Calu3 (cell line): ENCODE results near the gene TMEM62. TPM values are rescaled to one million over a fixed set of nuclear protein-coding genes. Genes with fewer than 3 reads are reported as not detected.

ENCODE experiments used
- BruUV-seq: library from RNA; stranded (reverse); fragments of 400-500 nt; replicated peaks from 2 replicates; lab custom pipeline; 2021; lab: Mats Ljungman, UMichigan
- CTCF ChIA-PET: fragments of 300-600 bp; sonication (Branson Sonifier 250); formaldehyde crosslinking; loops from one replicate; lab custom pipeline; 2022; ENCODE audit warnings: antibody characterized with exemption; lab: Charles Lee
- DNase-seq: peaks from one replicate; pipeline ENCODE4 v3.0.0; 2022
- H3K27ac Mint-ChIP-seq: one replicate; pipeline ENCODE4 v1.8.0; 2022; ENCODE audit warnings: mixed read lengths; ENCODE audit not compliant: unreplicated experiment
- H3K27me3 Mint-ChIP-seq: one replicate; pipeline ENCODE4 v1.8.0; 2022; ENCODE audit warnings: mixed read lengths; ENCODE audit not compliant: unreplicated experiment
- H3K36me3 Mint-ChIP-seq: one replicate; pipeline ENCODE4 v1.8.0; 2022; ENCODE audit warnings: mild to moderate bottlenecking, moderate library complexity, mixed read lengths; ENCODE audit not compliant: insufficient read depth, unreplicated experiment
- H3K4me1 Mint-ChIP-seq: one replicate; pipeline ENCODE4 v1.8.0; 2022; ENCODE audit warnings: mild to moderate bottlenecking, low read depth, mixed read lengths; ENCODE audit not compliant: unreplicated experiment
- H3K4me3 Mint-ChIP-seq: one replicate; pipeline ENCODE4 v1.8.0; 2022; ENCODE audit warnings: mild to moderate bottlenecking, low read depth, moderate library complexity, mixed read lengths; ENCODE audit not compliant: unreplicated experiment
- H3K9me3 Mint-ChIP-seq: one replicate; pipeline ENCODE4 v1.8.0; 2022; ENCODE audit warnings: low read depth, mixed read lengths; ENCODE audit not compliant: unreplicated experiment
- intact Hi-C: fragments of 100-400 bp; cut with micrococcal nuclease; formaldehyde crosslinking; loops from one replicate; pipeline ENCODE4 v1.10.0; 2022; ENCODE audit not compliant: unreplicated experiment
- total RNA-seq: library from RNA; stranded (reverse); gene quantifications from 2 replicates; pipeline ENCODE4 v1.2.3, GENCODE V29; 2022
- TF ChIP-seq, protein P1 (sequence below): fragments of 200-600 bp; IDR thresholded peaks from one replicate; pipeline ENCODE4 v1.8.0; 2022; ENCODE audit warnings: antibody characterized with exemption; ENCODE audit not compliant: unreplicated experiment

The TMEM62 gene
- total RNA-seq, 1 experiment from 2014 or later, result 25.4 TPM

DNA sequence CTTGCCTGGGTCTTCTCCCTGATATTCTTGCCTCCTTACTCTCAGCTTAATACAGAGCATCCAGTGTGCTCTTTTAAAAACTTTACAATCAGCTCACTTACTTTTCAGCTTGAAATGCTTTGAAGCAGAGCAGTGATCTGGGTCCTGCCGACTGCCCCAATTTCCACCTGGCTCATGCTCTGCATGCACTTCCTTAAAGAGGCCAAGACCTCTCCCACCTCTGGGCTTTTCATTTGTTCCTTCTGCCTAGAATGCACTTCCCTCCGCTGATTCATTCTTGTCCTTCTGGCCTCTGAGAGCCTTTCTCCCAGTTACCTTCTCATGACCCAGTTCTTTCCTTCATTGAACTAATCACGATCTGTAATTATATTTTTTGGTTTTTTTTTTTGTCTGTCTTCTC lies 49.9 kb downstream of the TMEM62 start:
- no peak overlapping the region for H3K27ac Mint-ChIP-seq
- CTCF ChIA-PET, result no interaction called here
- BruUV-seq, result no TSS peak
- no peaks in the 10 kb centered on the region for H3K27me3 Mint-ChIP-seq
- no peaks in the 10 kb centered on the region for H3K9me3 Mint-ChIP-seq
- no peak overlapping the region for H3K4me3 Mint-ChIP-seq
- no peak for DNase-seq
- TF ChIP-seq, protein P1, sequence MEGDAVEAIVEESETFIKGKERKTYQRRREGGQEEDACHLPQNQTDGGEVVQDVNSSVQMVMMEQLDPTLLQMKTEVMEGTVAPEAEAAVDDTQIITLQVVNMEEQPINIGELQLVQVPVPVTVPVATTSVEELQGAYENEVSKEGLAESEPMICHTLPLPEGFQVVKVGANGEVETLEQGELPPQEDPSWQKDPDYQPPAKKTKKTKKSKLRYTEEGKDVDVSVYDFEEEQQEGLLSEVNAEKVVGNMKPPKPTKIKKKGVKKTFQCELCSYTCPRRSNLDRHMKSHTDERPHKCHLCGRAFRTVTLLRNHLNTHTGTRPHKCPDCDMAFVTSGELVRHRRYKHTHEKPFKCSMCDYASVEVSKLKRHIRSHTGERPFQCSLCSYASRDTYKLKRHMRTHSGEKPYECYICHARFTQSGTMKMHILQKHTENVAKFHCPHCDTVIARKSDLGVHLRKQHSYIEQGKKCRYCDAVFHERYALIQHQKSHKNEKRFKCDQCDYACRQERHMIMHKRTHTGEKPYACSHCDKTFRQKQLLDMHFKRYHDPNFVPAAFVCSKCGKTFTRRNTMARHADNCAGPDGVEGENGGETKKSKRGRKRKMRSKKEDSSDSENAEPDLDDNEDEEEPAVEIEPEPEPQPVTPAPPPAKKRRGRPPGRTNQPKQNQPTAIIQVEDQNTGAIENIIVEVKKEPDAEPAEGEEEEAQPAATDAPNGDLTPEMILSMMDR, result no peak
- intact Hi-C loops, result no loop called here
- peaks cover 14% of the 10 kb centered on the region for H3K36me3 Mint-ChIP-seq
- H3K4me1 Mint-ChIP-seq, result peaks cover 12% of the 10 kb centered on the region

DNA sequence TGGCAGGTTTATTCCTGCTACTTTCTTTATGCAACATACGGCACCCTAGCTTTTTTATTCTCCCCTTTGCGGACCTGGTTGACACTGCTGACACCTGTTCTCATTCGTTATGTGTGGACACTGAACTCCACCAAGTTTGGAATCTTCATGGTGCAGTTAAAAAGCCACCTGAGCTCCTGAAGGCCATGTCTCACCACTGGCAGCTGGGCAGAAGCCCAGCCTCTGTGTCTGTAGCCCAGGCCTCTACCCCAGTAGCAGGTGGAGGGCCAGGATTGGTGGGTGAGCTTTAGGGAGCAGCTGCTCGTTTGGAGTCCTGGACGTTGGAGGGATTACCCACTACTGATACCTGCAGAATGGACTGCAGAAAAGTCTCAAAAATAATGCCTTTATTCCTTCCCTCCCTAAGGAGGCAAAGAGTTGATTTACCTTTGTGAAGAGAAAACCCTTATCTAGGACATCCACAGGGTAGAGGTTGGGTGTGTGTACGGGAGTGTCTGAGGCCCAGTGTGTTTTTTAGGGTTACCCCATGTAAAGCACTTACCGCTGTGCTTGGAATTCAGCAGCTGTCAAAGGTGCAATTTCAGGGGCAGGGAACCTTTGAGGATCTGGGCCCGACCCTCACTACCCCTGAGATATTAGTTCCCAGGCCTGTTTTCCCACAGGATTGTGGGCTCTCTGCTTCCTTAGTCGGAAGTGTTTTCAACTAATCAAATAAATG lies 51.2 kb downstream of the TMEM62 start:
- no peak for DNase-seq
- Mint-ChIP-seq H3K4me1 (peaks cover 12% of the 10 kb centered on the region), H3K4me3 (peak overlapping the region; percentile 77), H3K36me3 (peaks cover 14% of the 10 kb centered on the region), H3K9me3 (no peaks in the 10 kb centered on the region), H3K27ac (no peak overlapping the region), H3K27me3 (no peaks in the 10 kb centered on the region)
- BruUV-seq, result no TSS peak
- TF ChIP-seq, protein P1, result no peak
- CTCF ChIA-PET, result no interaction called here
- intact Hi-C loops, result loop anchor here (5.0 kb wide), 1 partner anchor 103 kb away; no protein-coding TSS in a partner anchor

DNA sequence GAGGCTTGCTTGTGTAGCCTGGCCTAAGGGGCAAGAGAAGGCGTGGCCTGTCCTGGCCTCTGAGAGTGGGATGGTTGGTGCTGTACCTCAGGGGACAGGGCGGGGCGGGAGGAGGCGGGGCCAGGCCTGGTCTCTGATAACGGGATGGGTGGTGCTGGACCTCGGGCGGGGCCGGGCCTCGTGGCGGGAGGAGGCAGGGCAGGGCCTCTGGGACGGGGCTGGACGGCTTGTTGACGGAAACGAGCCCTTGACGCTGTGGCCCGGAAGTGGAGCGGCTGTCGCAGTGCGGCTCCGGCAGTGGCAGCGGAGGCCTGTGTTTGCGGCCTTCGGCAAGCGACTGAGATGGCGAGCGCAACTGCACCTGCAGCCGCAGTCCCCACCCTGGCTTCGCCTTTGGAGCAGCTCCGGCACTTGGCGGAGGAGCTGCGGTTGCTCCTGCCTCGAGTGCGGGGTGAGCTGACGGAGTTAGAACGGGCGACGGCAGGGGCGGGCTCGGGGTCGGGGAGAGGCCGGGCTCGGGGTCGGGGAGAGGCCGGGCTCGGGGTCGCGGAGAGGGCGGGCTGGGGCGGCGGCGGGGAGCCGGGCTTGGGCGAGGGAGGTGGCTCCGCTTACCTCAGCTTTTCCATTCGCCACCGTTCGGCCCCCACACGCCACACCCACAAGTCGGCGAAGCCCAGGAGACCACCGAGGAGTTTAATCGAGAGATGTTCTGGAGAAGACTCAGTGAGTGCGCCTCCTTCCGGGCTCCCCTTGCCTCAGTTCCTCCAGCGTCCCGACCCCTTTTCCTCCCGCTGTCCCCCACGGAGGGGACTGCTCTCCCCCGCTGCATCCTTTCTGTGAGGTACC lies 52.0 kb downstream of the TMEM62 start, which contains the start of gene CCNDBP1:
CCNDBP1 (plus strand) TSS at position 247 of the 846 bp plus-strand sequence; CDS start at position 343, 96 bp downstream.
- peaks cover 14% of the 10 kb centered on the region for H3K36me3 Mint-ChIP-seq
- H3K27me3 Mint-ChIP-seq, result no peaks in the 10 kb centered on the region
- TF ChIP-seq, protein P1, result no peak
- peaks cover 12% of the 10 kb centered on the region for H3K4me1 Mint-ChIP-seq
- intact Hi-C loops, result loop anchor here (5.0 kb wide), 1 partner anchor 102 kb away; no protein-coding TSS in a partner anchor
- BruUV-seq, result no TSS peak
- peak; percentile 92 for DNase-seq
- H3K4me3 Mint-ChIP-seq, result peak within 1 kb of the TSS; percentile 77
- CTCF ChIA-PET, result interaction anchor here (1.0 kb wide), 1 partner anchor 100 kb away, joined by 6 read pairs; no protein-coding TSS in a partner anchor
- H3K27ac Mint-ChIP-seq, result peak within 1 kb of the TSS; percentile 58
- H3K9me3 Mint-ChIP-seq, result no peaks in the 10 kb centered on the region

DNA sequence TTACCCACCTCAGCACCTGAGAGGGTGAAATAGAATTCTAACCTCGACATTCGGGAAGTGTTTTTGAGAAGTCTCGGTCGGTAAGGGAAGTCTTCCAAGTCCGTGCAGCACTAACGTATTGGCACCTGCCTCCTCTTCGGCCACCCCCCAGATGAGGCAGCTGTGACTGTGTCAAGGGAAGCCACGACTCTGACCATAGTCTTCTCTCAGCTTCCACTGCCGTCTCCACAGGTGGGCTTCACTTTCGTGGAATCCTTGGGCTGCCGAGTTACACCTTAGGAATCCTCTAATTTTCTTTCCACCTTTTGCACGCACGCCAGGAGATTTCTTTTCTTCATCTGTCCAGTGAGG lies 52.6 kb downstream of the TMEM62 start:
- Mint-ChIP-seq H3K27me3 (no peaks in the 10 kb centered on the region), H3K36me3 (peaks cover 14% of the 10 kb centered on the region), H3K27ac (peak overlapping the region; percentile 58), H3K4me1 (peaks cover 12% of the 10 kb centered on the region), H3K4me3 (peak overlapping the region; percentile 77), H3K9me3 (no peaks in the 10 kb centered on the region)
- intact Hi-C loops, result loop anchor here (5.0 kb wide), 1 partner anchor 101 kb away; no protein-coding TSS in a partner anchor
- CTCF ChIA-PET, result interaction anchor here (1.0 kb wide), 1 partner anchor 100 kb away, joined by 6 read pairs; no protein-coding TSS in a partner anchor
- BruUV-seq, result no TSS peak
- TF ChIP-seq, protein P1, result no peak
- peak; percentile 2 for DNase-seq
